ENCODE results near the gene SREK1. TPM values are rescaled to one million over a fixed set of nuclear protein-coding genes. Genes with fewer than 3 reads are reported as not detected.

SREK1 gene
- total and polyA plus RNA-seq, 9 of the 15 experiments (the other 6 are each of a cell fraction or from before 2014, with no cell fraction given) = 40.8 to 128 (median 81.9) TPM

DNA sequence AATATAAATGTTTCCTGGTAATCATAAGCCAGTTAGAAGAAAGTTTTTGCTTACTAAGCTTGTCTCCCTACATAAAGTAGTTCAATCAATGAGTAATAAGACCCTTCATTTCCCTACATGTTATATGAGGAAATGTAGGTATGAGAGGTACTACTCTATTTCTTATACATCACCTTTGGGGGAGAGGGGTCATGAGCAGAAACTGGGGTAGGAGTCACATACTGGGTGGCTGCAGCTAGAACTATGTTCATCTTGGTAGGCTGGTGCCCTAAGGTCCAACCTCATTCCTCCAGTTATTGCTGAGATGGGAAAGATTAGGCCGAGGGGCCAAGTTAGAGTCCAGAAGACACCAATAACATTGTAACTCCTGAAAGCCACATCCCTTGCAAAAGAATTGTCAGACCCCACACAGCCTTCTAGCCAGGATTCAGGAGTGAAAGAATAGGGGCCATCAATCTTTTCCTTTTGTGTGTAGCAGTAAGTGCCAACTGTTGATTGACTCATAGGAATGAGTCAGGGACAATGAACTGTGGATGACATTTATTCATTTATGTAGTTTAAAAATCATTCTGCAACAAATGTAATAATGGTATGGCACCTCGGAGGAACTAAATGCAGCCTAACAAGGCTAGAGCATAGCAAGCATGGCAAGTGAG is 21.6 kb upstream of the SREK1 start:
- in situ Hi-C loops (cut with MboI) = no loop called here
- Histone ChIP-seq H3K9ac (ENCODE audit: insufficient read depth in 1 of 2, low read depth in 2 of 2, low read length in 2 of 2) (no peak overlapping the region), H3K4me2 (ENCODE audit: insufficient read depth, low read length) (no peak overlapping the region), H3K9me3 (replicated peaks; ENCODE audit: control insufficient read depth, insufficient read depth, low read depth, low read length) (no peaks in the 10 kb centered on the region), H3K27ac (ENCODE audit: extremely low read depth, low read depth, low read length) (no peak overlapping the region), H3K9me1 (ENCODE audit: control insufficient read depth, insufficient read depth, low read length) (no peaks in the 10 kb centered on the region), H3K4me1 (replicated peaks in 1 of 2; ENCODE audit: control insufficient read depth in 2 of 2, insufficient read depth in 2 of 2, low read length in 2 of 2) (no peaks in the 10 kb centered on the region), H3K27me3 (ENCODE audit: control insufficient read depth in 2 of 2, insufficient read depth in 2 of 2, low read length in 2 of 2) (no peaks in the 10 kb centered on the region), H2AFZ (ENCODE audit: low read depth, low read length) (no peak overlapping the region), H4K20me1 (replicated peaks; ENCODE audit: control insufficient read depth, insufficient read depth, low read length) (no peaks in the 10 kb centered on the region), H3K36me3 (ENCODE audit: control insufficient read depth, insufficient read depth, low read length) (no peaks in the 10 kb centered on the region), H3K4me3 (no peak overlapping the region), H3K79me2 (ENCODE audit: control insufficient read depth, insufficient read depth, low read length) (no peaks in the 10 kb centered on the region)
- ATAC-seq (no peak), FAIRE-seq (no peak), DNase-seq (ENCODE audit: extremely low read depth in 1 of 4, low spot score in 3 of 4) (no peak)
- 28% methylated on average over 2 of the region's 2 CpGs for WGBS (ENCODE audit: insufficient coverage, low coverage, missing lambda C conversion rate)
- BruUV-seq (replicated peaks) = no TSS peak
- intact Hi-C loops (cut with micrococcal nuclease) = no loop called here
- no peak for TF ChIP-seq HOXB6 (CRISPR knock-in tag; IDR thresholded peaks at IDR 0.05; ENCODE audit: borderline replicate concordance)
- no peak for TF ChIP-seq GABPB1 (CRISPR knock-in tag; IDR thresholded peaks at IDR 0.05)
- TF ChIP-seq CC2D1A (IDR thresholded peaks at IDR 0.05) = no peak
- TF ChIP-seq ARNT (IDR thresholded peaks at IDR 0.05) = no peak
- no peak for TF ChIP-seq ZKSCAN3 (CRISPR knock-in tag; IDR thresholded peaks at IDR 0.05)
- no peak for TF ChIP-seq OTX1 (CRISPR knock-in tag; IDR thresholded peaks at IDR 0.05)
- TF ChIP-seq, protein P1, sequence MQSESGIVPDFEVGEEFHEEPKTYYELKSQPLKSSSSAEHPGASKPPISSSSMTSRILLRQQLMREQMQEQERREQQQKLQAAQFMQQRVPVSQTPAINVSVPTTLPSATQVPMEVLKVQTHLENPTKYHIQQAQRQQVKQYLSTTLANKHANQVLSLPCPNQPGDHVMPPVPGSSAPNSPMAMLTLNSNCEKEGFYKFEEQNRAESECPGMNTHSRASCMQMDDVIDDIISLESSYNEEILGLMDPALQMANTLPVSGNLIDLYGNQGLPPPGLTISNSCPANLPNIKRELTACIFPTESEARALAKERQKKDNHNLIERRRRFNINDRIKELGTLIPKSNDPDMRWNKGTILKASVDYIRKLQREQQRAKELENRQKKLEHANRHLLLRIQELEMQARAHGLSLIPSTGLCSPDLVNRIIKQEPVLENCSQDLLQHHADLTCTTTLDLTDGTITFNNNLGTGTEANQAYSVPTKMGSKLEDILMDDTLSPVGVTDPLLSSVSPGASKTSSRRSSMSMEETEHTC (IDR thresholded peaks at IDR 0.05) = no peak
- TF ChIP-seq SMAD3 (CRISPR knock-in tag; conservative IDR thresholded peaks at IDR 0.05) = no peak
- no peak for TF ChIP-seq KDM1A (IDR thresholded peaks at IDR 0.05)
- TF ChIP-seq EP300 (IDR thresholded peaks at IDR 0.05; ENCODE audit: low read length) = no peak
- ChIA-PET CTCF (ENCODE audit: low intra/inter-chr PET ratio) (no interaction called here), POLR2A (no interaction called here)
